Ecto neural progenitor cell (in vitro differentiated cells): Measurements from ENCODE around the gene OPCML.

ENCODE experiments used
- DNase-seq: peaks from one replicate; pipeline ENCODE4 v3.0.0-alpha.2; 2018; ENCODE audit warnings: low spot score

OPCML gene

GRCh38 chr11:132466983-132467382 lies 1065.3 kb downstream of the OPCML start:
- DNase-seq = no peak

GRCh38 chr11:132464939-132465338 lies 1067.4 kb downstream of the OPCML start:
- no peak for DNase-seq

- DNase-seq = no peak
Measured at GRCh38 chr11:132464003-132464342, 1068.3 kb downstream of the OPCML start.

GRCh38 chr11:132463295-132464002 lies 1068.9 kb downstream of the OPCML start:
- no peak for DNase-seq

GRCh38 chr11:132459736-132460135 lies 1072.6 kb downstream of the OPCML start:
- DNase-seq = no peak

- no peak for DNase-seq
Measured at GRCh38 chr11:132457445-132457844, 1074.9 kb downstream of the OPCML start.

GRCh38 chr11:132456751-132457328 lies 1075.5 kb downstream of the OPCML start:
- no peak for DNase-seq

GRCh38 chr11:132455044-132455443 lies 1077.3 kb downstream of the OPCML start:
- DNase-seq = no peak

GRCh38 chr11:132453406-132453805 lies 1078.9 kb downstream of the OPCML start:
- DNase-seq = no peak

GRCh38 chr11:132452616-132453015 lies 1079.7 kb downstream of the OPCML start:
- DNase-seq = no peak

GRCh38 chr11:132451942-132452601 lies 1080.2 kb downstream of the OPCML start:
- DNase-seq = no peak

GRCh38 chr11:132450631-132451030 lies 1081.7 kb downstream of the OPCML start:
- no peak for DNase-seq

- DNase-seq = no peak
Measured at GRCh38 chr11:132448334-132448995, 1083.8 kb downstream of the OPCML start.

GRCh38 chr11:132447761-132448160 lies 1084.5 kb downstream of the OPCML start:
- no peak for DNase-seq

- no peak for DNase-seq
Measured at GRCh38 chr11:132445859-132446291, 1086.4 kb downstream of the OPCML start.

- DNase-seq = no peak
Measured at GRCh38 chr11:132444911-132445310, 1087.4 kb downstream of the OPCML start.

- DNase-seq = no peak
Measured at GRCh38 chr11:132439711-132440255, 1092.5 kb downstream of the OPCML start.

GRCh38 chr11:132438418-132438817 lies 1093.9 kb downstream of the OPCML start:
- DNase-seq = no peak

GRCh38 chr11:132430429-132431062 lies 1101.8 kb downstream of the OPCML start:
- DNase-seq = no peak

- no peak for DNase-seq
Measured at GRCh38 chr11:132429685-132430084, 1102.6 kb downstream of the OPCML start.

GRCh38 chr11:132427611-132428010 lies 1104.7 kb downstream of the OPCML start:
- no peak for DNase-seq

- DNase-seq = no peak
Measured at GRCh38 chr11:132424433-132424832, 1107.9 kb downstream of the OPCML start.
